GM21529 (cell line): ENCODE measurements around the gene IGFLR1.
A peak's percentile ranks its signal among the peaks of the same experiment; 100 is the strongest.

Experiments
- ATAC-seq: cut with Tn5 transposase; IDR thresholded peaks from one replicate; pipeline ENCODE4 v1.9.1; 2021; ENCODE audit not compliant: unreplicated experiment

The IGFLR1 gene

DNA sequence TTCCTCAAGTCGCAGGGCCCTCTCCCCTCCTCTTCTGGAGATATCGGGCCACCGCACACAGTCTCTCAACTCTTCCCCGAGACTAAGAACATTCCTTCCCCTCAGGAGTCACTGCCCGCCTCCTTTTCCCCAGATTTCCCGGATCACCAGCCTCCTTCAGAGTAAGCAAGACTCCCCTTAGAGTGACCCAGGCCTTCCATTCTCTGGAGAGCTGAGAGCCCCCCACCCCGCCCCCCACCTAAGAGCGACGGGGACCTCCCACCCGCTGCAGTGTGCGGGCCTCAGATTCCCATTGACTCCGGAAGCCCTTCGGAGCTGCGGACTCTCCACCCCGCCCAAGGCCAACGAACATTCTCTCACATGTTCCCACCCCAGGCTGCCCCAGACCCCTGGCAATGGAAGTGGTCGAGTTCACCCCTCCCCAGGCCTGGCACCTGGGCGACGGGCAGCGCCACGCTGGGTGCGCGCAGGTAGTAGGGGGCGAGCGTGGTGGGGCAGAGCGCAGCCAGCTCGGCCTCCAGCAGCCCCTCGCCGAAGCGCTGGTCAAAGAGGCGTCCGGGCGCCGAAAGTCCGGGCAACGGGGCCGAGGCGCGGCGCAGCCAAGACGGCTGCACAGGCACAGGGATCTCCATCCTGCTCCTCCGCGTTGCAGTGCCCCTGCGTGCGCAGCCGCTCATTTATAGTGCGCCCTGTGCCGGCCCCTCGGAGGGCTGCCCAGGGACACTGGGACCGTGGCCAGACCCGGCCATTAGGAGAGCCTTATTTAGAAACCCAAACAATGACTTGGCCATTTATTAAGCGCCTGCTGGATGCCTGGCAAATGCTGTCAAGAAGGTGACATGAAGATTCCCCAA, 14.4 kb upstream of the IGFLR1 start, which contains the start of gene HSPB6:
Gene HSPB6 (minus strand): TSS at position 653 of the 854 bp plus-strand sequence. CDS start 21 bp downstream, at position 632.
- no peak for ATAC-seq

DNA sequence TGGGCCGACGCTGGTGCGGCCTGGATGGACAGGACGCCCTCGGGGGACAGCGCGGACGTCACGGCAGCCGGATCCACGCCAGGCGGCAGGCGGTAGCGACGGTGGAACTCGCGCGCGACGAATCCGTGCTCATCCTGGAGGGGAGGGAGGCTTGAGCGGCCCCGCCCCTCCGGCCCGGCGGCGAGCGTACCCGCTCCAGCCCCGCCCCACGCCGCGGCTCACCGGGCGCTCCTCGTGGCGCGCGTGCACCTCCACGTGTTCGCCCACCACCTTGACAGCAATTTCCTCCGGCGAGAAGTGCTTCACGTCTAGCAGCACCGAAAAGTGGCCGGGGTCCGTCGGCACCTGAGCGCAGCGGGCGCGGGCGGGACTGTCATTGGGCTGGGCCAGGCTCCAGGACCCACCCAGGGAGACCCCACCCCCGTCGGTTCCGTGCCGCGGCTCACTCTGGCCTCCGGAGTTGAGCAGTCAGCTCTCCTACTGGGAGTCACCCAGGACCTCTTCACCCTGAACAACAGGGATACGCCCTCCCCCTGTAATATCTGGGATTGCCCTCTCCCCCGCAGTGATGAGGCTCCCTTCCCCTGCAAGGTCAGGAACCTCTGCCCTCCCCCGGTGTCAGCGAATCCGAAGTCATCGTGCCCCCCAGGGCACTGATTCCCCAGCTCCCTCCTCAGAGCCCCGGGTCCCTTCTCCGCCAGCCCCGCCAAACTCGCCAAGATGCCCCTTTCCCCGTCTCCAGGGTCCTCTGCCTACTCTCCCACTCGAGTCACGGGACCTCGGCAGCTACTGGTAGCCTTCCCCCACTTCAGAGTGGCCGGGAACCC, 13.5 kb upstream of the IGFLR1 start:
- no peak for ATAC-seq

DNA sequence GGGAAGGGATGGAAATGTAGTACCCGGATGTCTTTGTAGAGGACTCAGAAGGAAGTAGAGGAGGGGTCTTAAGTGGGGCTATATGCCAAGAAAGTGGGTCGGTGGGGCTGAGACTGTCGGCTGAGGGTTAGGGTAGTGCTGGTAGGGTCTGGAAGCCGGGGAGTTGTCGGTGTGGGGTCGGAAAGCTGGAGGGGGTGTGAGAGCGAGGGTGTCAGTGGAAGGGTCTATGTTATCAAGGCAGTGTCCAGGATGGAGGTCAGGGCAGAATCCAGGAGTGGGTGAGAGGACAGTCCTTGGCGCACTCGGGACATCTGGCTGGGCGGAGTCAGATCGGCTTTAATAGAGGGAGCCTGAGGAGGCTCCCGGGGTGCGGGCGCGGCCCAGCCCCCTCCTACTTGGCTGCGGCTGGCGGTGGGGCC, 12.9 kb upstream of the IGFLR1 start:
- ATAC-seq = no peak

- no peak for ATAC-seq
Measured at GRCh38 chr19:35754370-35755130, 12.3 kb upstream of the IGFLR1 start.

DNA sequence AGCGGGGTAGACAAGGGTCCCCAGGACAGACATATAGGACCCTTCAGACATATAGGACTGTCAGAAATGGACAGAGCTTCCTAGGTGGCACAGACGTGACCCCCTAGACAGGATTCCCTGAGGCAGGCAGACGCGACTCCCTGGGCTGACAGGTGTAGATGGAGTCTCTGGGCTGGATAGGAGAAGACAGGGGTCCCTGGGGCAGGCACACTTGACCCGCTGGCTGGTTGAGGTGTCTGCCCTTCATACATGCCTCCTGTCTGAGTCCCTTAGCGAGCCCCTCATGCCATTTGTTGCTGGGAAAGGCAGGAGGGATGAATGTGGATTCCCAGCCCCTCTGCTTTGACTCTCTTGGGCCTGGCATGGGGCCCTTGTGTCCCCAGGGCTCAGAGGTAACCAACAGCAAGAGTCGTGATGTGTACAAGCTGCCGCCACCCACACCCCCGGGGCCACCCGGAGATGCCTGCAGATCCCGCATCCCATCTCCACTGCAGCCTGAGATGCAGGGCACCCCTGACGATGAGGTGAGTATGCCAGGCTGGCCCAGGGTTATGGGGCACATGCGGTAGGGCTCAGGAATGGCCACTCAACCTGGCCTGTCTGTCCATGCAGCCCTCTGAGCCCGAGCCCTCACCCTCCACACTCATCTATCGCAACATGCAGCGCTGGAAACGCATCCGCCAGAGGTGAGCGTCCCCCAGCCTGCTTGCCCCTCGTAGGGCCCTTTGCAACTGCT, 11.6 kb upstream of the IGFLR1 start:
- ATAC-seq = no peak

- ATAC-seq = no peak
Measured at GRCh38 chr19:35752746-35753350, 10.6 kb upstream of the IGFLR1 start.

- ATAC-seq = no peak
Measured at GRCh38 chr19:35751839-35752745, 9.8 kb upstream of the IGFLR1 start.

DNA sequence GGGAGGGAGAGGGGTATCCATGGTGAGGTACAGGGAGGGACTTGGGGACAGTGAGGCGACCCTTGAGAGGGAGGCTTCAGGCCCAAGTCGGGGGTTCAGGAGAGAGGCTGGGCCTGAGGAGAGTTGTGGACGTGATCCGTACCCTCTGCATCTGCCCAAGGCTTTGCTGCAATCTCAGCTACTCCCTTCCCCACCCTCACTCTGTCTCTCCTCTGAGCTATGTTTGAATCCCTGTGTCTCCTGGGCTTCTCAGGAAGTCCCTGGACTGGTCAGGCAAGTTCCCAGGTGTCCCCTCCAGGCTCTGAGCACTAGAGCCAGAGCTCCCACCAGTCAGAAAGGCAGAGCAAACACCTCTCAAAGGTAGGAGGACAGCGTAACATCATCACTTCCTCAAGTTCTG, 7.9 kb upstream of the IGFLR1 start:
- ATAC-seq = no peak

GRCh38 chr19:35748106-35749020, 6.1 kb upstream of the IGFLR1 start, which contains the start of gene LIN37:
Gene LIN37, plus strand, starts transcription at chr19:35748576. Its CDS starts 149 bp downstream, at chr19:35748725.
- ATAC-seq = peak; percentile 69

GRCh38 chr19:35746531-35746930, 4.3 kb upstream of the IGFLR1 start:
- no peak for ATAC-seq

GRCh38 chr19:35746087-35746462, 3.8 kb upstream of the IGFLR1 start:
- no peak for ATAC-seq

DNA sequence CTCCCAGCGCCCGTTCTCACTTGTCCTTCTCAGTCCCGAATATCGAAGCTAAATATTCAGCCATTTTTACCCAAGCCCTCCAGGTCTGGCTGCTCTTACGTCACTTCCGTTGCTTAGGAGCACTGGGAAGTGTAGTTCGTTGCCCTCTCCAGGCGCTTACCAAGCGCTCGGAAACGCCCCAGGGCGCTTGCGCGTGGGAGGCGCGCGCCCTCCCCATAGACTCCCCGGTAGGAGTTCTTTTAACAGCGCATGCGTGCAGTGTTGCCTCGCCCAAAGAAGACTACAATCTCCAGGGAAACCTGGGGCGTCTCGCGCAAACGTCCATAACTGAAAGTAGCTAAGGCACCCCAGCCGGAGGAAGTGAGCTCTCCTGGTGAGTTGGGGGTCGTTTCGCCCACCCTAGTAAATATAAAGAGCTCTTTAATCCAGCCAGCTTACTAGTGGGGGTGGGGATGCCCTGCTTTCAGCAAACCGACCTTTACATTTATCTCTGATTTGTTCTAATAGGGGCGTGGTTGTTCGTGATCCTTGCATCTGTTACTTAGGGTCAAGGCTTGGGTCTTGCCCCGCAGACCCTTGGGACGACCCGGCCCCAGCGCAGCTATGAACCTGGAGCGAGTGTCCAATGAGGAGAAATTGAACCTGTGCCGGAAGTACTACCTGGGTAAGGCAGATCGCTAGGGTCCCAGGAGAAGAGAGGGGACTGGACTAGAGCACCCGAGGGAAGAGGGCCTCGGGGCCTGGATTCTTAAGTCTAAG, 3.3 kb upstream of the IGFLR1 start, which contains the start of the genes PSENEN and U2AF1L4:
Gene PSENEN (plus strand): TSS at position 324 of the 759 bp plus-strand sequence. CDS start 280 bp downstream, at position 604.
Gene U2AF1L4 (minus strand): TSS at position 91 of the 759 bp plus-strand sequence. CDS start 27 bp downstream, at position 64.
- ATAC-seq = peak; percentile 33

GRCh38 chr19:35744430-35745327, 2.4 kb upstream of the IGFLR1 start:
- peak; percentile 31 for ATAC-seq

DNA sequence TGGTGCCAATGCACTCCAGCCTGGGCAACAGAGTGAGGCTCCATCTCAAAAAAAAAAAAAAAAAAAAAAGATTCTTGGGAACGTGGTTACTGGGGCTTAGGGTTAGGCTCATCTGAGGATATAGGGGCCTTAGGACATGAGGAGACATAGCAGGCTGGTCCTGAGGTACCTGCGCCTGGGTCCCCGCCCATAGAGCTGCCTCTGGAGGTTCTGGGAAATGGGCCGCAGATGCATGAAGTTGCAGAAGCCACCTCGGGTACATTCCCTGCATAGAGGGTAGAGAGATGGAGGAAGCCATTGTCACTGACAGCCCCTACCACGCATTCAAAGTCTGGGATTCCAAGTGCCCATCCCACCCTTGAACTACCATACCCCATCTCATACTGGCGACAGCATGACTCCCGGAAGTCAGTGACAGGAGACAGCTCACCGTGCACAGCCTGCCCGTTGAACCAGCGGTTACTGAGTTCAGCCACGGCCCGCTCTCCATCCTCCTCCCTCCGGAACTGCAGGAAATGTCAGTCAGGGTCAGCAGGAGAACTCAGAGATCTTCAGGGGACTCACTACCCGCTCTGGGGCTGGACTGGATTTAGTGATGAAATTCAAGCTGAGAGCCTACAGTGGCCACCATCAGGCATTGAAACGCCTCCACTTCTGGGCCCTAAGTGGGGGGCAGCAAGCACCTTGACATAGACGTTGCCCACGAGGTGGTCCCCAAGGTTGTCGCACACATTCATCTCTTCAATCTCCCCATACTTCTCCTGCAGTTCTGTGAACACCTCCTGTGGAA, 1.6 kb upstream of the IGFLR1 start:
- no peak for ATAC-seq

DNA sequence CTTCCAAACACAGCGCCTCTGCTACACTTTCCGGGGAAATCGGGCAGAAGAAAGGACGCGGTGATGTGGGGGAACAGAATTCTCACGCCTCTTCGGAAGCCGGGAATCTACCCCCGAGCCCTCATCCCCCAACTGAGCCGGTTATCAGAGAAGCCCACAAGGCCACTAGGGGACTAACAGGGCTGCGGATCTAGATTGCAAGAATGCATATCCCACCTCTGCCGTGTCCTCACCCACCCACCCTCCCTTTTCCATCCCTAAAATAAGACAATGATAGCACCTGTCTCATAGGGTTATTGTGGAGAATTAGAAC, 1.1 kb downstream of the IGFLR1 start:
- no peak for ATAC-seq
